Measurements from ENCODE around the gene SLC38A11. TPM values are rescaled to one million over a fixed set of nuclear protein-coding genes. Genes with fewer than 3 reads are reported as not detected.

SLC38A11 gene
- total and polyA plus RNA-seq, 2 of the 8 experiments (the other 6 are each of a cell fraction or from before 2014, with no cell fraction given) = not detected

GRCh38 chr2:165002638-165003037 is 47.3 kb upstream of the SLC38A11 start:
- Histone ChIP-seq H4K5ac (ENCODE audit: insufficient read length, low read depth, low read length) (no peak overlapping the region), H2BK15ac (ENCODE audit: low read length) (no peak overlapping the region), H2BK5ac (ENCODE audit: low read depth, low read length) (no peak overlapping the region), H3K79me2 (ENCODE audit: control insufficient read depth in 1 of 2, insufficient read depth in 2 of 2, low read length in 2 of 2) (no peaks in the 10 kb centered on the region), H3K27ac (ENCODE audit: low read depth, low read length) (no peak overlapping the region), H3K4me3 (ENCODE audit: extremely low read depth in 1 of 4, insufficient read depth in 2 of 4, low read depth in 3 of 4, low read length in 4 of 4) (no peak overlapping the region), H3K9me3 (ENCODE audit: insufficient read depth in 2 of 2, low read depth in 1 of 2, low read length in 1 of 2) (no peaks in the 10 kb centered on the region), H2AFZ (ENCODE audit: low read length) (no peak overlapping the region), H4K91ac (replicated peaks; ENCODE audit: insufficient read length, low read length) (no peak overlapping the region), H2BK120ac (replicated peaks; ENCODE audit: low read depth, low read length) (no peak overlapping the region), H3K4me1 (replicated peaks in 1 of 4; ENCODE audit: control insufficient read depth in 3 of 4, insufficient read depth in 4 of 4, low read length in 3 of 4) (no peaks in the 10 kb centered on the region), H4K8ac (ENCODE audit: extremely low read depth, insufficient read depth, low read length) (no peak overlapping the region), H3K56ac (replicated peaks; ENCODE audit: insufficient read length, low read depth, low read length) (no peak overlapping the region), H3K4me2 (ENCODE audit: insufficient read depth in 1 of 2, low read depth in 2 of 2, low read length in 2 of 2) (no peak overlapping the region), H3K27me3 (replicated peaks in 1 of 4; ENCODE audit: control insufficient read depth in 3 of 4, extremely low read depth in 1 of 4, insufficient read depth in 3 of 4, low read length in 3 of 4) (no peaks in the 10 kb centered on the region), H3K18ac (ENCODE audit: extremely low read depth, low read length) (no peak overlapping the region), H3K23me2 (ENCODE audit: low read depth, low read length) (no peaks in the 10 kb centered on the region), H3K9ac (replicated peaks in 1 of 4; ENCODE audit: extremely low read depth in 1 of 4, low read depth in 3 of 4, low read length in 3 of 4) (no peak overlapping the region), H2AK5ac (ENCODE audit: low read depth, low read length) (no peak overlapping the region), H3K23ac (ENCODE audit: insufficient read length) (no peak overlapping the region), H2BK20ac (ENCODE audit: low read length) (no peak overlapping the region), H3K4ac (replicated peaks; ENCODE audit: insufficient read length, low read depth, low read length) (no peak overlapping the region), H4K20me1 (replicated peaks in 1 of 2; ENCODE audit: control insufficient read depth in 1 of 2, insufficient read depth in 2 of 2, low read length in 2 of 2) (no peaks in the 10 kb centered on the region), H3K79me1 (ENCODE audit: low read depth, low read length) (no peaks in the 10 kb centered on the region), H3K14ac (ENCODE audit: insufficient read length) (no peak overlapping the region), H2BK12ac (ENCODE audit: low read depth, low read length) (no peak overlapping the region), H3K36me3 (ENCODE audit: control insufficient read depth in 2 of 4, insufficient read depth in 4 of 4, low read length in 3 of 4) (no peaks in the 10 kb centered on the region)
- ChIA-PET POLR2A (ENCODE audit: partially characterized antibody) (no interaction called here), CTCF (ENCODE audit: partially characterized antibody) (interaction anchor here (0.5 to 2.3 kb wide), 4 partner anchors 9 to 308 kb away, joined by 3 to 11 read pairs (median 4); no protein-coding TSS in a partner anchor)
- WGBS, 2 experiments (ENCODE audit: extremely low coverage in 1 of 2, insufficient coverage in 1 of 2, insufficient read length in 1 of 2, insufficient replicate concordance in 2 of 2, low coverage in 1 of 2, low lambda C conversion rate in 2 of 2, missing lambda C conversion rate in 1 of 2) = 90% methylated on average over 1 of the region's 1 CpG; no CpG with 5 or more reads in 1 of the 2 experiments
- FAIRE-seq (no peak), DNase-seq (ENCODE audit: low read depth in 1 of 2, low spot score in 2 of 2) (no peak)
- TF ChIP-seq MAFK (IDR thresholded peaks at IDR 0.05; ENCODE audit: low read depth, low read length) (no peak), EP300 (IDR thresholded peaks at IDR 0.05; ENCODE audit: borderline replicate concordance in 1 of 2, low read depth in 2 of 2, low read length in 2 of 2) (no peak), USF2 (IDR thresholded peaks at IDR 0.05; ENCODE audit: low read length) (no peak), TEAD4 (IDR thresholded peaks at IDR 0.05; ENCODE audit: low read depth, low read length) (no peak), SRF (IDR thresholded peaks at IDR 0.05; ENCODE audit: low read depth, low read length) (no peak), CHD2 (IDR thresholded peaks at IDR 0.05; ENCODE audit: low read length) (no peak)

All from H1 (cell line).